IMR-90 (cell line): ENCODE data around the gene FUT8. TPM values are rescaled to one million over a fixed set of nuclear protein-coding genes. Genes with fewer than 3 reads are reported as not detected.

ENCODE experiments used
- ATAC-seq: fragments of 200-7000 bp; cut with Tn5 transposase; 2 replicates; pipeline ENCODE4 v1.9.1; 2020; ENCODE audit warnings: low read depth, mild to moderate bottlenecking, moderate library complexity
- Bru-seq: library from RNA; stranded (reverse); fragments of 400-500 nt; gene quantifications from one replicate; lab custom pipeline; 2021; lab: Mats Ljungman, UMichigan
- BruChase-seq, 2 experiments: library from RNA; stranded (reverse); fragments of 400-500 nt; gene quantifications; one replicate each; lab custom pipeline; 2021; lab: Mats Ljungman, UMichigan
- BruUV-seq: library from RNA; stranded (reverse); fragments of 400-500 nt; replicated peaks from 2 replicates; lab custom pipeline; 2021; lab: Mats Ljungman, UMichigan
- CTCF ChIA-PET: fragments of 300-600 bp; formaldehyde crosslinking; extraction: SDS; loops from one replicate; lab custom pipeline; 2021; ENCODE audit warnings: antibody characterized with exemption; lab: Yijun Ruan, JAX
- POLR2A ChIA-PET: fragments of 300-600 bp; sonication (Branson Sonifier 250); formaldehyde crosslinking; loops from one replicate; lab custom pipeline; 2022; ENCODE audit warnings: antibody characterized with exemption; ENCODE audit not compliant: unreplicated experiment; lab: Charles Lee
- DNase-seq: peaks from one replicate; pipeline ENCODE4 v3.0.0; 2013
- H2AFZ ChIP-seq: replicated peaks from 2 replicates; pipeline ENCODE3; 2013; ENCODE audit warnings: low read length, mild to moderate bottlenecking; ENCODE audit not compliant: poor library complexity
- H2AK5ac ChIP-seq: 2 replicates; pipeline ENCODE4 v1.6.1; 2013; ENCODE audit warnings: low read depth, low read length, inconsistent platforms
- H2AK9ac ChIP-seq: replicated peaks from 2 replicates; pipeline ENCODE3; 2013; ENCODE audit warnings: mild to moderate bottlenecking, low read depth, low read length, moderate library complexity; ENCODE audit not compliant: poor library complexity
- H2BK120ac ChIP-seq: 2 replicates; pipeline ENCODE4 v1.6.1; 2013; ENCODE audit warnings: low read depth, low read length, inconsistent platforms
- H2BK15ac ChIP-seq: 3 replicates; pipeline ENCODE4 v1.6.1; 2013; ENCODE audit warnings: low read depth, low read length, inconsistent platforms
- H2BK20ac ChIP-seq: 2 replicates; pipeline ENCODE4 v1.6.1; 2013; ENCODE audit warnings: low read depth, mild to moderate bottlenecking, inconsistent platforms, low read length, moderate library complexity
- H2BK5ac ChIP-seq: 2 replicates; pipeline ENCODE4 v1.6.1; 2013; ENCODE audit warnings: mild to moderate bottlenecking, low read depth, low read length, inconsistent platforms; ENCODE audit not compliant: poor library complexity, severe bottlenecking
- H3K14ac ChIP-seq: replicated peaks from 2 replicates; pipeline ENCODE4 v1.6.1; 2013; ENCODE audit warnings: low read depth, low read length, inconsistent platforms
- H3K18ac ChIP-seq: 2 replicates; pipeline ENCODE4 v1.6.1; 2013; ENCODE audit warnings: low read depth, low read length, control low read depth
- H3K23ac ChIP-seq: 2 replicates; pipeline ENCODE4 v1.6.1; 2013; ENCODE audit warnings: low read depth, low read length, inconsistent platforms
- H3K27ac ChIP-seq: 2 replicates; pipeline ENCODE4 v1.5.1; 2013; ENCODE audit warnings: mild to moderate bottlenecking, control low read depth, low read length; ENCODE audit not compliant: insufficient read depth
- H3K27me3 ChIP-seq: 2 replicates; pipeline ENCODE4 v1.6.1; 2013; ENCODE audit warnings: low read length; ENCODE audit not compliant: control insufficient read depth, insufficient read depth
- H3K36me3 ChIP-seq: 2 replicates; pipeline ENCODE4 v1.6.1; 2013; ENCODE audit warnings: low read length, mixed read lengths; ENCODE audit not compliant: control insufficient read depth, insufficient read depth
- H3K4ac ChIP-seq: 2 replicates; pipeline ENCODE4 v1.6.1; 2013; ENCODE audit warnings: low read depth, low read length, inconsistent platforms
- H3K4me1 ChIP-seq: 2 replicates; pipeline ENCODE4 v1.6.1; 2013; ENCODE audit warnings: low read length, mixed read lengths; ENCODE audit not compliant: control insufficient read depth, insufficient read depth
- H3K4me2 ChIP-seq: 2 replicates; pipeline ENCODE4 v1.6.1; 2013; ENCODE audit warnings: low read depth, mild to moderate bottlenecking, control low read depth, low read length, moderate library complexity
- H3K4me3 ChIP-seq: 2 replicates; pipeline ENCODE4 v1.5.1; 2013; ENCODE audit warnings: low read depth, mild to moderate bottlenecking, control low read depth, low read length, moderate library complexity; ENCODE audit not compliant: insufficient read depth
- H3K56ac ChIP-seq: 2 replicates; pipeline ENCODE4 v1.6.1; 2013; ENCODE audit warnings: low read length, inconsistent platforms; ENCODE audit not compliant: insufficient read depth; ENCODE audit errors: extremely low read depth
- H3K79me1 ChIP-seq, 2 experiments: 2 replicates each; pipeline ENCODE4 v1.6.1; 2013; ENCODE audit warnings: low read length in 2 of 2, inconsistent platforms in 1 of 2, low read depth in 1 of 2
- H3K9ac ChIP-seq: 2 replicates; pipeline ENCODE4 v1.6.1; 2013; ENCODE audit warnings: low read depth, low read length, control low read depth
- H3K9me1 ChIP-seq: 2 replicates; pipeline ENCODE4 v1.6.1; 2013; ENCODE audit warnings: low read length, inconsistent platforms; ENCODE audit not compliant: insufficient read depth
- H3K9me3 ChIP-seq: 2 replicates; pipeline ENCODE4 v1.6.1; 2013; ENCODE audit warnings: low read length; ENCODE audit not compliant: control insufficient read depth, insufficient read depth
- H4K20me1 ChIP-seq: 2 replicates; pipeline ENCODE4 v1.6.1; 2013; ENCODE audit warnings: low read length, inconsistent platforms; ENCODE audit not compliant: insufficient read depth
- H4K5ac ChIP-seq: 2 replicates; pipeline ENCODE4 v1.6.1; 2013; ENCODE audit warnings: mild to moderate bottlenecking, low read depth, low read length, control low read depth
- H4K8ac ChIP-seq, 2 experiments: 2 replicates each; pipeline ENCODE4 v1.6.1; 2013; ENCODE audit warnings: low read depth in 2 of 2, low read length in 2 of 2, control low read depth in 1 of 2, inconsistent platforms in 1 of 2
- H4K91ac ChIP-seq: 2 replicates; pipeline ENCODE4 v1.6.1; 2013; ENCODE audit warnings: low read depth, low read length, inconsistent platforms; ENCODE audit not compliant: insufficient read depth
- BHLHE40 ChIP-seq: fragments of 150-350 bp; IDR thresholded peaks from 2 replicates; pipeline ENCODE4 v1.6.1; 2016; ENCODE audit warnings: mild to moderate bottlenecking, low read depth, low read length
- CEBPB ChIP-seq: IDR thresholded peaks from 2 replicates; pipeline ENCODE4 v1.6.1; 2012; ENCODE audit warnings: low read depth, low read length, improper control_type of control experiment
- CTCF ChIP-seq: conservative IDR thresholded peaks from 2 replicates; pipeline ENCODE4 v1.5.1; 2012; ENCODE audit warnings: mild to moderate bottlenecking, low read depth, low read length, improper control_type of control experiment
- FOS ChIP-seq: fragments of 150-350 bp; IDR thresholded peaks from 2 replicates; pipeline ENCODE4 v1.6.1; 2016; ENCODE audit warnings: low read depth, low read length
- MAFK ChIP-seq: IDR thresholded peaks from 2 replicates; pipeline ENCODE4 v1.6.1; 2012; ENCODE audit warnings: low read depth, low read length, improper control_type of control experiment
- MAZ ChIP-seq: IDR thresholded peaks from 2 replicates; pipeline ENCODE4 v1.6.1; 2012; ENCODE audit warnings: low read depth, mild to moderate bottlenecking, low read length, improper control_type of control experiment, moderate library complexity, borderline replicate concordance
- POLR2A ChIP-seq: IDR thresholded peaks from 2 replicates; pipeline ENCODE4 v1.6.1; 2012; ENCODE audit warnings: mild to moderate bottlenecking, low read depth, low read length
- RAD21 ChIP-seq: IDR thresholded peaks from 2 replicates; pipeline ENCODE4 v1.6.1; 2012; ENCODE audit warnings: low read length, improper control_type of control experiment
- RCOR1 ChIP-seq: IDR thresholded peaks from 2 replicates; pipeline ENCODE4 v1.6.1; 2012; ENCODE audit warnings: mild to moderate bottlenecking, low read length, improper control_type of control experiment; ENCODE audit not compliant: insufficient replicate concordance
- SMC3 ChIP-seq: fragments of 150-350 bp; IDR thresholded peaks from 2 replicates; pipeline ENCODE4 v1.6.1; 2016; ENCODE audit warnings: low read depth, mild to moderate bottlenecking, antibody characterized with exemption, low read length, moderate library complexity
- USF2 ChIP-seq: fragments of 150-350 bp; IDR thresholded peaks from 2 replicates; pipeline ENCODE4 v1.6.1; 2017; ENCODE audit warnings: mild to moderate bottlenecking, antibody characterized with exemption, low read length, low read depth
- WGBS, 2 experiments: methylation state at CpG; one replicate each; pipeline versions ENCODE4 v1.1.5 to v1.1.7; 2013; ENCODE audit warnings: missing lambda C conversion rate in 2 of 2; ENCODE audit not compliant: insufficient read length in 1 of 2; ENCODE audit errors: extremely low coverage in 2 of 2; 5-methylcytosine and 5-hydroxymethylcytosine counted together
- dilution Hi-C: fragments of 300-500 bp; cut with HindIII; formaldehyde crosslinking; loops from one replicate; pipeline ENCODE4 v1.14.3; 2018; ENCODE audit warnings: low sequenced_read_pairs; ENCODE audit not compliant: unreplicated experiment
- in situ Hi-C: fragments of 300-500 bp; cut with MboI; formaldehyde crosslinking; loops from 3 replicates; pipeline ENCODE4 v1.14.3; 2019; ENCODE audit warnings: low sequenced_read_pairs, inconsistent platforms, mixed read lengths
- intact Hi-C: fragments of 100-400 bp; cut with micrococcal nuclease; formaldehyde crosslinking; loops from 2 replicates; pipeline ENCODE4 v1.10.0; 2022
- long read RNA-seq: library from polyadenylated mRNA; unstranded; transcript quantifications from one replicate; pipeline ENCODE4 v2.0.0, GENCODE V29; 2021; ENCODE audit not compliant: unreplicated experiment
- polyA plus RNA-seq, 3 experiments: library from polyadenylated mRNA; depleted of rRNA; stranded (reverse); fragments of >200 nt; gene quantifications; 2 replicates each; pipeline ENCODE4 v1.2.3, GENCODE V29; 2012; ENCODE audit warnings: low replicate concordance in 1 of 3
- total RNA-seq: library from RNA; depleted of rRNA; stranded (reverse); fragments of >200 nt; gene quantifications from 2 replicates; pipeline ENCODE4 v1.2.3, GENCODE V29; 2012; rRNA removed

FUT8 gene
- 60.0 and 72.9 TPM in 2 replicates for total RNA-seq
- 13.3 and 15.6 TPM in 2 replicates for polyA plus RNA-seq (2012; rRNA removed)
- polyA plus RNA-seq (2012; cell fraction: cytosol; rRNA removed): 5.8 and 8.9 TPM in 2 replicates
- 1.1 and 9.9 TPM in 2 replicates for polyA plus RNA-seq (2012; cell fraction: nucleus; rRNA removed; ENCODE audit: low replicate concordance)
- percentile 68 among the genes with signal in this experiment for Bru-seq, nascent RNA
- BruChase-seq, experiment 1, labeled RNA remaining after a 6-hour chase: percentile 62 among the genes with signal in this experiment
- percentile 62 among the genes with signal in this experiment for BruChase-seq, experiment 2, labeled RNA remaining after a 2-hour chase
- long read RNA-seq, full-length matches to known transcripts: 20 of 31 reads
- long read RNA-seq, partial matches to known transcripts: 0 of 31 reads
- long read RNA-seq, other reads (novel, unspliced or antisense): 11 of 31 reads

- DNase-seq (peak; percentile 94), ATAC-seq (peak; percentile 80)
- TF ChIP-seq BHLHE40: peak; percentile 99
- peak; percentile 63; the same call in 1 of the 2 replicates for TF ChIP-seq MAZ
- peak; percentile 75 for TF ChIP-seq RAD21
- peak; percentile 21; the same call in 1 of the 2 replicates for TF ChIP-seq USF2
- peak; percentile 52; the same call in 1 of the 2 replicates for TF ChIP-seq POLR2A
- TF ChIP-seq SMC3: peak; percentile 64
- no peak for TF ChIP-seq CEBPB
- TF ChIP-seq RCOR1: no peak
- TF ChIP-seq FOS: 0 out of 2 replicates have a peak, but pooled peaks have one; percentile 9
- no peak for TF ChIP-seq MAFK
- TF ChIP-seq CTCF: peak; percentile 84
- BruUV-seq: no TSS peak
- Histone ChIP-seq H2BK120ac (peak within 1 kb of the TSS; percentile 53), H3K4me2 (peak within 1 kb of the TSS; percentile 80), H3K4me3 (peak within 1 kb of the TSS; percentile 95), H2AFZ (peak within 1 kb of the TSS; percentile 98), H3K18ac (peak within 1 kb of the TSS; percentile 13; the same call in 1 of the 2 replicates), H3K79me1 (peaks cover 5 to 12% of the 10 kb centered on the region in 2 experiments; a peak in 2 of 4 replicates), H2BK5ac (peak within 1 kb of the TSS; percentile 63), H3K9ac (peak within 1 kb of the TSS; percentile 82), H2BK15ac (no peak within 1 kb of the TSS; the same call in 2 of the 3 replicates), H3K27ac (peak within 1 kb of the TSS; percentile 86), H3K56ac (peak within 1 kb of the TSS; percentile 59; the same call in 1 of the 2 replicates), H2BK20ac (no peak within 1 kb of the TSS; the same call in 1 of the 2 replicates), H3K36me3 (no peaks in the 10 kb centered on the region), H3K23ac (peak within 1 kb of the TSS; percentile 93), H4K5ac (peak within 1 kb of the TSS; percentile 31), H4K20me1 (no peaks in the 10 kb centered on the region), H2AK9ac (peak within 1 kb of the TSS; percentile 91), H4K91ac (peak within 1 kb of the TSS; percentile 68), H3K9me3 (no peaks in the 10 kb centered on the region), H3K9me1 (no peaks in the 10 kb centered on the region), H4K8ac (peak within 1 kb of the TSS; percentile 68 to 76; a peak in 3 of 4 replicates), H2AK5ac (no peak within 1 kb of the TSS; the same call in 1 of the 2 replicates), H3K4me1 (no peaks in the 10 kb centered on the region), H3K14ac (peak within 1 kb of the TSS; percentile 89), H3K4ac (peak within 1 kb of the TSS; percentile 77), H3K27me3 (no peaks in the 10 kb centered on the region)
- in situ Hi-C loops: loop anchor here (5.0 kb wide), 1 partner anchor 245 kb away; no protein-coding TSS in a partner anchor
- 0% methylated on average over 38 of the region's 85 CpGs; no CpG with 5 or more reads in 1 of the 2 experiments for WGBS, 2 experiments
- ChIA-PET CTCF (interaction anchor here (0.6 to 4.7 kb wide), 14 partner anchors 8 to 547 kb away, joined by 3 to 67 read pairs (median 4); no protein-coding TSS in a partner anchor), POLR2A (interaction anchor here (0.6 to 1.0 kb wide), 2 partner anchors 185 to 413 kb away, joined by 7 to 13 read pairs; no protein-coding TSS in a partner anchor)
- dilution Hi-C loops: no loop called here
- intact Hi-C loops: loop anchor here (1.0 to 5.0 kb wide), 8 partner anchors 50 to 425 kb away; partner anchors contain the start of genes FNTB and MAX
Observed at GRCh38 chr14:65412032-65412846, at the start of gene FUT8. TSS of gene FUT8 (plus strand) at chr14:65412730. CDS start at chr14:65561564, 148,834 bp downstream.
